Neural progenitor cell (in vitro differentiated cells): ENCODE results near the gene ANKDD1A. TPM values are rescaled to one million over a fixed set of nuclear protein-coding genes. Genes with fewer than 3 reads are reported as not detected.

ENCODE experiments used
- DNase-seq: peaks from one replicate; pipeline ENCODE4 v3.0.0-alpha.2; 2016; ENCODE audit warnings: low spot score
- H2AFZ ChIP-seq: fragments of 200-600 bp; sonication (generic); replicated peaks from 2 replicates; pipeline ENCODE4 v1.6.1; 2016; ENCODE audit warnings: antibody characterized with exemption
- H3F3A ChIP-seq: fragments of 200-600 bp; sonication (generic); 2 replicates; pipeline ENCODE4 v1.6.1; 2016; ENCODE audit warnings: antibody characterized with exemption, low read depth
- H3K27ac ChIP-seq: fragments of 200-600 bp; sonication (generic); 2 replicates; pipeline ENCODE4 v1.5.1; 2016; ENCODE audit warnings: mild to moderate bottlenecking
- H3K27me3 ChIP-seq: fragments of 200-600 bp; sonication (generic); 2 replicates; pipeline ENCODE4 v1.6.1; 2016; ENCODE audit warnings: mild to moderate bottlenecking, moderate library complexity
- H3K36me3 ChIP-seq: fragments of 200-600 bp; sonication (generic); 2 replicates; pipeline ENCODE4 v1.5.1; 2016
- H3K4me1 ChIP-seq: fragments of 200-600 bp; sonication (generic); 2 replicates; pipeline ENCODE4 v1.6.1; 2016; ENCODE audit warnings: mixed run types
- H3K4me2 ChIP-seq: fragments of 200-600 bp; sonication (generic); 2 replicates; pipeline ENCODE4 v1.6.1; 2016
- H3K4me3 ChIP-seq: fragments of 200-600 bp; sonication (generic); 2 replicates; pipeline ENCODE4 v1.5.1; 2016
- H3K79me2 ChIP-seq: fragments of 200-600 bp; sonication (generic); 2 replicates; pipeline ENCODE4 v1.6.1; 2016; ENCODE audit warnings: low read depth
- H3K9ac ChIP-seq: fragments of 200-600 bp; sonication (generic); 2 replicates; pipeline ENCODE4 v1.6.1; 2016
- H3K9me3 ChIP-seq: fragments of 200-600 bp; sonication (generic); 2 replicates; pipeline ENCODE4 v1.5.1; 2016; ENCODE audit warnings: low read depth
- H4K20me1 ChIP-seq: fragments of 200-600 bp; sonication (generic); 2 replicates; pipeline ENCODE4 v1.6.1; 2016; ENCODE audit warnings: low read depth
- H3K27ac Mint-ChIP-seq: 3 replicates; pipeline ENCODE4 v1.8.0; 2021; ENCODE audit warnings: mixed read lengths
- H3K27me3 Mint-ChIP-seq: 2 replicates; pipeline ENCODE4 v1.8.0; 2022; ENCODE audit warnings: low read depth, mild to moderate bottlenecking, inconsistent platforms, moderate library complexity, mixed read lengths; ENCODE audit not compliant: insufficient read depth
- H3K36me3 Mint-ChIP-seq: 3 replicates; pipeline ENCODE4 v1.8.0; 2021; ENCODE audit warnings: mixed read lengths
- H3K4me1 Mint-ChIP-seq: 3 replicates; pipeline ENCODE4 v1.8.0; 2021; ENCODE audit warnings: mixed read lengths
- H3K4me3 Mint-ChIP-seq: 3 replicates; pipeline ENCODE4 v1.8.0; 2021; ENCODE audit warnings: mild to moderate bottlenecking, moderate library complexity, mixed read lengths
- H3K9me3 Mint-ChIP-seq: 3 replicates; pipeline ENCODE4 v1.8.0; 2020; ENCODE audit warnings: mixed read lengths
- EZH2 ChIP-seq: fragments of 200-600 bp; sonication (generic); IDR thresholded peaks from 2 replicates; pipeline ENCODE4 v1.6.1; 2017; ENCODE audit warnings: antibody characterized with exemption, mild to moderate bottlenecking, moderate library complexity
- EZH2phosphoT487 ChIP-seq: fragments of 200-600 bp; sonication (generic); IDR thresholded peaks from 2 replicates; pipeline ENCODE4 v1.6.1; 2017; ENCODE audit warnings: antibody characterized with exemption
- total RNA-seq: library from RNA; depleted of rRNA; stranded (reverse); fragments of >200 nt; gene quantifications from 2 replicates; pipeline ENCODE4 v1.2.3, GENCODE V29; 2015; ENCODE audit warnings: low replicate concordance
- TF ChIP-seq, protein P1 (sequence below): fragments of 200-600 bp; sonication (generic); IDR thresholded peaks from 2 replicates; pipeline ENCODE4 v1.5.1; 2017; ENCODE audit warnings: antibody characterized with exemption, mild to moderate bottlenecking

The ANKDD1A gene
- total RNA-seq, 1 donor from 2014 or later, result 6.1 TPM

DNA sequence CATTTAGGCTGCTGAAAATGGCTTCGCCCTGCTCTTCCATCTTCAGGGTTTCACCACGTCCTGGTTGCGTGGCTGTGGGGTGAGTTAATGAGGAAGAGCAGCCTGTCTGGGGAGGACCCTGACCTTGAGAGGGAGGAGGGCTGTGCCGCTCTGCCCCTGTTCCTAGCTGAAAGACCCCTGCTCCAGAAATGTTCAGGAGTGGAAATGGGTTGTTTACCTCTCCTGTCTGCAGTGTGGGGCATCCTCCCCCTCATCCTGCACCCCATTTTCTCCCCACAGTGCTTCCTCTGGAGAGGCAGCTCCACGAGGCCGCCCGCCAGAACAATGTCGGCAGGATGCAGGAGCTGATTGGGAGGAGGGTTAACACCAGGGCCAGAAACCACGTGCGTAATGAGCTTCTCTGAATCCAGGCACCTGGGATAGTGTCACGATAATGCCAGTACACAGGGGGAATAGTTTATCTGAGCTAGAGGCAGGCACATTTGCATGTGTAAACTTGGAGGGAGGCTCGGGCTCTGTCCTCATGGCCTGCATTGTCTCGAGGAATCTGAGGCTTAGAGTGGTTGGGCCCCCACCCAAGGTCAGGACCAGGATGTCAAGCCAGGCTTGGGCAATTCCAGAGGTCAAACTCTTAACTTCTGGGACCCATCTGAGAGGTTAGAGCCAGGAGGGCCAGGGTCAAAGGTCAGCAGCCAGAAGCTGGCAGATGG, 4.0 kb downstream of the ANKDD1A start:
- H3K4me1 ChIP-seq, result peaks cover 3% of the 10 kb centered on the region
- no peak overlapping the region for H3K4me2 ChIP-seq
- H3F3A ChIP-seq, result peaks cover 12% of the 10 kb centered on the region
- H3K27ac ChIP-seq, result no peak overlapping the region
- TF ChIP-seq EZH2, result no peak
- TF ChIP-seq, protein P1, sequence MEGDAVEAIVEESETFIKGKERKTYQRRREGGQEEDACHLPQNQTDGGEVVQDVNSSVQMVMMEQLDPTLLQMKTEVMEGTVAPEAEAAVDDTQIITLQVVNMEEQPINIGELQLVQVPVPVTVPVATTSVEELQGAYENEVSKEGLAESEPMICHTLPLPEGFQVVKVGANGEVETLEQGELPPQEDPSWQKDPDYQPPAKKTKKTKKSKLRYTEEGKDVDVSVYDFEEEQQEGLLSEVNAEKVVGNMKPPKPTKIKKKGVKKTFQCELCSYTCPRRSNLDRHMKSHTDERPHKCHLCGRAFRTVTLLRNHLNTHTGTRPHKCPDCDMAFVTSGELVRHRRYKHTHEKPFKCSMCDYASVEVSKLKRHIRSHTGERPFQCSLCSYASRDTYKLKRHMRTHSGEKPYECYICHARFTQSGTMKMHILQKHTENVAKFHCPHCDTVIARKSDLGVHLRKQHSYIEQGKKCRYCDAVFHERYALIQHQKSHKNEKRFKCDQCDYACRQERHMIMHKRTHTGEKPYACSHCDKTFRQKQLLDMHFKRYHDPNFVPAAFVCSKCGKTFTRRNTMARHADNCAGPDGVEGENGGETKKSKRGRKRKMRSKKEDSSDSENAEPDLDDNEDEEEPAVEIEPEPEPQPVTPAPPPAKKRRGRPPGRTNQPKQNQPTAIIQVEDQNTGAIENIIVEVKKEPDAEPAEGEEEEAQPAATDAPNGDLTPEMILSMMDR, result no peak
- TF ChIP-seq EZH2phosphoT487, result no peak
- no peak overlapping the region for H3K27ac Mint-ChIP-seq
- no peaks in the 10 kb centered on the region for H3K36me3 Mint-ChIP-seq
- no peaks in the 10 kb centered on the region for H3K9me3 Mint-ChIP-seq
- no peak overlapping the region for H3K4me3 Mint-ChIP-seq
- H3K4me3 ChIP-seq, result no peak overlapping the region
- no peaks in the 10 kb centered on the region for H3K36me3 ChIP-seq
- H3K79me2 ChIP-seq, result no peaks in the 10 kb centered on the region
- H3K9me3 ChIP-seq, result no peaks in the 10 kb centered on the region
- H4K20me1 ChIP-seq, result peaks cover 5% of the 10 kb centered on the region
- no peak for DNase-seq
- H3K27me3 Mint-ChIP-seq, result peaks cover 13% of the 10 kb centered on the region
- H3K9ac ChIP-seq, result no peak overlapping the region
- no peak overlapping the region for H2AFZ ChIP-seq
- peaks cover 28% of the 10 kb centered on the region for H3K27me3 ChIP-seq
- peaks cover 31% of the 10 kb centered on the region for H3K4me1 Mint-ChIP-seq

DNA sequence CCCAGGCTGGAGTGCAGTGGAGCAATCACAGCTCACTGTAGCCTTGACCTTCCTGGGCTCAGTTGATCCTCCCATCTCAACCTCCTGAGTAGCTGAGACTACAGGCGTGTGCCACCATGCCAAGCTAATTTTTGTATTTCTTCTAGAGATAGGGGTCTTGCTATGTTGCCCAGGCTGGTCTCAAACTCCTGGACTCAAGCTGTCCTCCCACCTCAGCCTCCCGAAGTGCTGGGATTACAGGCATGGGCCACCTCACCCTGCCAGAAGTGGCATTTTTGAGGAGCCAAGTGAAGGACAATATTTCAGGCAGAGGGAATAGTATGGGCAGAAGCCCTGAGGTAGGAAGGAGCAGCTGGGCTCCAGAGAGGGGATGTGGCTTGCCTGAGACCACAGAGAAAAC, 4.7 kb downstream of the ANKDD1A start:
- H3K9me3 Mint-ChIP-seq, result no peaks in the 10 kb centered on the region
- peaks cover 24% of the 10 kb centered on the region for H3K4me1 Mint-ChIP-seq
- Histone ChIP-seq H3K9me3 (no peaks in the 10 kb centered on the region), H4K20me1 (peaks cover 5% of the 10 kb centered on the region), H3K27me3 (peaks cover 21% of the 10 kb centered on the region), H3K4me1 (no peaks in the 10 kb centered on the region), H3K4me3 (no peak overlapping the region), H3K36me3 (no peaks in the 10 kb centered on the region), H2AFZ (no peak overlapping the region), H3K4me2 (no peak overlapping the region), H3K27ac (no peak overlapping the region), H3F3A (peaks cover 12% of the 10 kb centered on the region), H3K79me2 (no peaks in the 10 kb centered on the region), H3K9ac (no peak overlapping the region)
- H3K27me3 Mint-ChIP-seq, result peaks cover 10% of the 10 kb centered on the region
- TF ChIP-seq, protein P1, result no peak
- no peak for TF ChIP-seq EZH2
- TF ChIP-seq EZH2phosphoT487, result no peak
- no peak for DNase-seq
- H3K4me3 Mint-ChIP-seq, result no peak overlapping the region
- H3K36me3 Mint-ChIP-seq, result no peaks in the 10 kb centered on the region
- no peak overlapping the region for H3K27ac Mint-ChIP-seq

DNA sequence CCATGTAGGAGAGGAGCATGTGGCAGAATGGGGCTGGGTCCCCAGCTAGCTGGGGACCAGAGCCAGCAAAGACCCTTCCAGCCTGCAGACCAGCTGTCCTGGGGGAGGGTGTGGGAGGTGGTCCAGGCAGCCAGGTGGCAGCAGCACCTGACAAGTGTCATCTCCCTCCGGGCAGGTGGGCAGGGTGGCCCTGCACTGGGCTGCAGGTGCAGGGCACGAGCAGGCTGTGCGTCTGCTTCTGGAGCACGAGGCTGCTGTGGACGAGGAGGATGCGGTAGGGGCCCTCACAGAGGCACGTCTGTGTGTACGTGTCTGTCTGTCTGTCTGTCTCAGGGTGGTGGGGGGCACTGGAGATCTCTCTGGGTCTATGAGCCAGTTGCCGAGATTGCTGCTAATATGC, 5.5 kb downstream of the ANKDD1A start:
- Mint-ChIP-seq H3K27me3 (peaks cover 7% of the 10 kb centered on the region), H3K27ac (no peak overlapping the region), H3K36me3 (no peaks in the 10 kb centered on the region), H3K4me1 (peaks cover 21% of the 10 kb centered on the region), H3K4me3 (no peak overlapping the region), H3K9me3 (no peaks in the 10 kb centered on the region)
- TF ChIP-seq EZH2phosphoT487, result no peak
- Histone ChIP-seq H2AFZ (no peak overlapping the region), H3K4me1 (no peaks in the 10 kb centered on the region), H3F3A (peaks cover 7% of the 10 kb centered on the region), H3K9me3 (no peaks in the 10 kb centered on the region), H3K9ac (no peak overlapping the region), H3K36me3 (no peaks in the 10 kb centered on the region), H3K27ac (no peak overlapping the region), H3K4me3 (no peak overlapping the region), H4K20me1 (peaks cover 5% of the 10 kb centered on the region), H3K27me3 (peaks cover 13% of the 10 kb centered on the region), H3K79me2 (no peaks in the 10 kb centered on the region), H3K4me2 (no peak overlapping the region)
- no peak for DNase-seq

DNA sequence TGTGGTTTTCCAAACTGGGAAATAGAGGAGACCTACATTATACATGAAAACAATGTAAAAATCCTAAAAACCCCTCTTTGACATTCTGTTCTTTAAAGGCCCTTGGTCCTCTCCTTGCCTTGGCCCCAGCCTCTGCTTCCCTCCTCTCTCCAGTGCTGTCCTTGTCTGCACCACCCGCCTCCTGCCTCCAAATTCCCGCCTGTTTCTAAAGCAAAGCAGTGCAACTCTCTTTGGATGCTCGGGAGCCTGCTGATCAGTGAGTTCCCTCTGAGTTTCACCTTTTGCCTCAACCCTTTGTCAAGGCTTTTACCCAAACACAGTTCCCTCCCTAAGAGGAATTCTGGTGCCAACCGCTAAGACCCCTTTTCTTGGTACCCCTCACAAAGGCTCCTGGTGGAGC, 8.0 kb downstream of the ANKDD1A start:
- H3K9me3 Mint-ChIP-seq, result no peaks in the 10 kb centered on the region
- no peak overlapping the region for H3K27ac ChIP-seq

More for the DNA sequence above, 8.0 kb downstream of the ANKDD1A start:
- Histone ChIP-seq H3K4me3 (no peak overlapping the region), H3K4me2 (no peak overlapping the region), H4K20me1 (peaks cover 5% of the 10 kb centered on the region), H3F3A (no peaks in the 10 kb centered on the region), H3K4me1 (no peaks in the 10 kb centered on the region), H3K27me3 (no peaks in the 10 kb centered on the region), H3K79me2 (no peaks in the 10 kb centered on the region), H3K9ac (no peak overlapping the region), H2AFZ (no peak overlapping the region), H3K36me3 (no peaks in the 10 kb centered on the region), H3K9me3 (no peaks in the 10 kb centered on the region)
- TF ChIP-seq EZH2phosphoT487 (no peak), EZH2 (no peak)
- TF ChIP-seq, protein P1, result no peak
- peaks cover 13% of the 10 kb centered on the region for H3K4me1 Mint-ChIP-seq
- no peak overlapping the region for H3K4me3 Mint-ChIP-seq
- no peak for DNase-seq
- no peak overlapping the region for H3K27ac Mint-ChIP-seq
- H3K27me3 Mint-ChIP-seq, result peaks cover 3% of the 10 kb centered on the region
- no peaks in the 10 kb centered on the region for H3K36me3 Mint-ChIP-seq
